T-helper 2 cell treated with Interferon-gamma antibody and Interleukin-4, amounts not matched to agents 100 ng/mL and 5 ng/mL, for 36 hours (primary cell): ENCODE data around the gene MGAT3. TPM values are rescaled to one million over a fixed set of nuclear protein-coding genes. Genes with fewer than 3 reads are reported as not detected.

Experiments used
- total RNA-seq: library from RNA; stranded (reverse); gene quantifications from 2 replicates; pipeline ENCODE4 v1.2.3, GENCODE V29; 2022

The MGAT3 gene
- total RNA-seq, 1 donor from 2014 or later = 2.1 TPM

Other genes with a start within 250 kb of the MGAT3 start
- 0.30 and 0.48 TPM in 2 replicates for gene PDGFB, start 212.0 kb upstream of the MGAT3 start, total RNA-seq
- gene RPL3, start 137.4 kb upstream of the MGAT3 start, total RNA-seq = 1,736 and 1,740 TPM in 2 replicates
- gene SYNGR1, start 107.0 kb upstream of the MGAT3 start, total RNA-seq = 0.30 and 0.32 TPM in 2 replicates
- 30.8 and 33.5 TPM in 2 replicates for gene TAB1, start 57.2 kb upstream of the MGAT3 start, total RNA-seq
- gene MIEF1, start 45.3 kb downstream of the MGAT3 start, total RNA-seq = 39.4 and 41.8 TPM in 2 replicates
- 277 and 284 TPM in 2 replicates for gene ATF4, start 63.5 kb downstream of the MGAT3 start, total RNA-seq
- 67.1 and 67.7 TPM in 2 replicates for gene RPS19BP1, start 75.7 kb downstream of the MGAT3 start, total RNA-seq
- gene CACNA1I, start 113.7 kb downstream of the MGAT3 start, total RNA-seq = 3.9 and 4.0 TPM in 2 replicates